ENCODE data around the gene RING1.

RING1 gene

GRCh38 chr6:33192105-33192646, 16.1 kb upstream of the RING1 start, which contains the start of gene COL11A2:
Gene COL11A2, minus strand, starts transcription at chr6:33192467. Its CDS starts 227 bp downstream, at chr6:33192240.
- no peak for DNase-seq (ENCODE audit: low read depth)

- no peak for DNase-seq (ENCODE audit: low read depth)
Measured at GRCh38 chr6:33192671-33193602, 15.4 kb upstream of the RING1 start.

- DNase-seq (ENCODE audit: low read depth), result no peak
Measured at GRCh38 chr6:33193619-33194018, 14.7 kb upstream of the RING1 start.

- DNase-seq (ENCODE audit: low read depth), result no peak
Measured at GRCh38 chr6:33194431-33194979, 13.8 kb upstream of the RING1 start.

GRCh38 chr6:33195304-33196165, 12.8 kb upstream of the RING1 start:
- no peak for DNase-seq (ENCODE audit: low read depth)

- DNase-seq (ENCODE audit: low read depth), result peak; percentile 82
Measured at GRCh38 chr6:33197431-33198048, 10.8 kb upstream of the RING1 start.

- DNase-seq (ENCODE audit: low read depth), result no peak
Measured at GRCh38 chr6:33198159-33198852, 10.0 kb upstream of the RING1 start.

GRCh38 chr6:33198853-33199436, 9.4 kb upstream of the RING1 start:
- DNase-seq (ENCODE audit: low read depth), result no peak

GRCh38 chr6:33199687-33200218, 8.5 kb upstream of the RING1 start:
- peak; percentile 61 for DNase-seq (ENCODE audit: low read depth)

GRCh38 chr6:33200219-33201146, 7.8 kb upstream of the RING1 start, which contains the start of the genes RXRB and SLC39A7:
Gene RXRB, minus strand, starts transcription at chr6:33200665. Its CDS starts 189 bp downstream, at chr6:33200476.
Gene SLC39A7, plus strand, starts transcription at chr6:33200867. Its CDS starts 379 bp downstream, at chr6:33201246.
- DNase-seq (ENCODE audit: low read depth), result peak; percentile 98

- no peak for DNase-seq (ENCODE audit: low read depth)
Measured at GRCh38 chr6:33201147-33201545, 7.2 kb upstream of the RING1 start.

- no peak for DNase-seq (ENCODE audit: low read depth)
Measured at GRCh38 chr6:33201935-33202334, 6.4 kb upstream of the RING1 start.

- DNase-seq (ENCODE audit: low read depth), result no peak
Measured at GRCh38 chr6:33202799-33203198, 5.5 kb upstream of the RING1 start.

GRCh38 chr6:33203443-33204164, 4.7 kb upstream of the RING1 start:
- no peak for DNase-seq (ENCODE audit: low read depth)

GRCh38 chr6:33204165-33204414, 4.2 kb upstream of the RING1 start:
- no peak for DNase-seq (ENCODE audit: low read depth)

- peak; percentile 85 for DNase-seq (ENCODE audit: low read depth)
Measured at GRCh38 chr6:33204415-33205190, 3.7 kb upstream of the RING1 start, which contains the start of gene HSD17B8. Gene HSD17B8, plus strand, starts transcription at chr6:33204655. Its CDS starts 14 bp downstream, at chr6:33204669.

GRCh38 chr6:33205191-33206026, 2.9 kb upstream of the RING1 start:
- peak; percentile 73 for DNase-seq (ENCODE audit: low read depth)
